GM12892 (cell line): Measurements from ENCODE around the gene FATE1.
"Not testable (repeated sequence)": the region's sequence is repeated elsewhere in the genome, so short reads cannot be mapped to it uniquely, and the experiment has no call there.

ENCODE experiments used
- DNase-seq: peaks from one replicate; pipeline ENCODE4 v3.0.0; 2011; ENCODE audit not compliant: insufficient read length
- FAIRE-seq: peaks from 2 replicates; lab custom pipeline; 2011; peaks lifted over from hg19 to GRCh38; lab: Jason Lieb, UNC
- POLR2A ChIP-seq: IDR thresholded peaks from 2 replicates; pipeline ENCODE4 v1.6.1; 2011; ENCODE audit warnings: low read depth, low read length, control low read depth
- POLR2AphosphoS5 ChIP-seq: IDR thresholded peaks from 2 replicates; pipeline ENCODE4 v1.6.1; 2011; ENCODE audit warnings: low read depth, low read length, control low read depth
- TAF1 ChIP-seq: IDR thresholded peaks from 2 replicates; pipeline ENCODE4 v1.6.1; 2011; ENCODE audit warnings: low read depth, mild to moderate bottlenecking, control low read depth, low read length, borderline replicate concordance

Gene FATE1

GRCh38 chrX:151695583-151696340, 20.1 kb upstream of the FATE1 start:
- TF ChIP-seq POLR2A: no peak
- no peak for TF ChIP-seq POLR2AphosphoS5
- TF ChIP-seq TAF1: no peak
- DNase-seq: no peak
- FAIRE-seq: no peak

- not testable (repeated sequence) for FAIRE-seq
Measured at GRCh38 chrX:151697082-151697481, 18.8 kb upstream of the FATE1 start.

GRCh38 chrX:151697522-151697921, 18.3 kb upstream of the FATE1 start:
- DNase-seq (no peak), FAIRE-seq (no peak)
- no peak for TF ChIP-seq POLR2AphosphoS5
- TF ChIP-seq TAF1: no peak
- no peak for TF ChIP-seq POLR2A

More at GRCh38 chrX:151697082-151697481, 18.8 kb upstream of the FATE1 start:
- DNase-seq: not testable (repeated sequence)

- no peak for DNase-seq
- no peak for FAIRE-seq
- TF ChIP-seq TAF1: no peak
Measured at GRCh38 chrX:151698485-151698884, 17.4 kb upstream of the FATE1 start.

GRCh38 chrX:151699746-151700145, 16.1 kb upstream of the FATE1 start:
- DNase-seq (no peak), FAIRE-seq (no peak)
- TF ChIP-seq POLR2A (no peak), TAF1 (no peak), POLR2AphosphoS5 (no peak)

GRCh38 chrX:151700581-151700980, 15.3 kb upstream of the FATE1 start:
- TF ChIP-seq POLR2A (no peak), TAF1 (no peak), POLR2AphosphoS5 (no peak)
- no peak for DNase-seq
- no peak for FAIRE-seq

- FAIRE-seq (no peak), DNase-seq (no peak)
- TF ChIP-seq POLR2A (no peak), TAF1 (no peak), POLR2AphosphoS5 (no peak)
Measured at GRCh38 chrX:151701071-151701470, 14.8 kb upstream of the FATE1 start.

- no peak for DNase-seq
- no peak for TF ChIP-seq POLR2AphosphoS5
- TF ChIP-seq TAF1: no peak
- no peak for TF ChIP-seq POLR2A
- FAIRE-seq: no peak
Measured at GRCh38 chrX:151701531-151701930, 14.3 kb upstream of the FATE1 start.

GRCh38 chrX:151702026-151702714, 13.7 kb upstream of the FATE1 start:
- FAIRE-seq (no peak), DNase-seq (no peak)
- TF ChIP-seq POLR2AphosphoS5 (no peak), TAF1 (no peak), POLR2A (no peak)

GRCh38 chrX:151702741-151703340, 13.0 kb upstream of the FATE1 start:
- FAIRE-seq (no peak), DNase-seq (no peak)
- no peak for TF ChIP-seq TAF1
- TF ChIP-seq POLR2AphosphoS5: no peak
- TF ChIP-seq POLR2A: no peak

GRCh38 chrX:151703487-151703886, 12.3 kb upstream of the FATE1 start:
- DNase-seq (no peak), FAIRE-seq (no peak)
- TF ChIP-seq POLR2AphosphoS5 (no peak), TAF1 (no peak), POLR2A (no peak)
